Heart left ventricle (tissue), 13 donors: ENCODE data around the gene ZNF160.

ENCODE experiments used
- POLR2A ChIP-seq, 2 donors: fragments of 450-650 bp; IDR thresholded peaks; one replicate each; pipeline ENCODE4 v1.6.1; 2017; ENCODE audit warnings: antibody characterized with exemption in 2 of 2, mild to moderate bottlenecking in 2 of 2, moderate library complexity in 2 of 2
- TF ChIP-seq, protein P1 (sequence below), 12 donors: fragments of 200-600 bp; sonication (generic) in 4 of 12; IDR thresholded peaks; one replicate each; pipeline versions ENCODE4 v1.5.0 to v1.8.0; 2018 to 2022; ENCODE audit warnings: antibody characterized with exemption in 12 of 12, mild to moderate bottlenecking in 5 of 12
- donor health status: ischemic (EF 13 %, LVEDD 7.1; RV severe dilation, severe dysfunction).
- donor health status: DM: no; HTN: yes; CAD: no.
- donor health status: DM: no; HTN: no; CAD: no.
- donor health status: ischemic (EF 25% LVEDD 6.9; RV normal size, moderate dysfunction).
- donor health status: ischemic (EF 25% LVEDD 5.7; RV mildly dilated, moderate dysfunction).
- donor health status: ischemic (EF 35%, LVEDD 5.7; RV mildly dilated, moderate dysfunction).
- donor health status: nonischemic (EF 11% LVEDD 7.7; RV severe dilation, severe dysfunction).
- donor health status: DM: yes; HTN: yes; CAD: no.
- donor health status: PGD.
- donor health status: ischemic (EF 29% LVEDD 5.4; RV normal size, mild dysfunction).
- donor health status: nonischemic (EF 23%, LVEDD 6.1; RV moderate dilation, normal function).

DNA sequence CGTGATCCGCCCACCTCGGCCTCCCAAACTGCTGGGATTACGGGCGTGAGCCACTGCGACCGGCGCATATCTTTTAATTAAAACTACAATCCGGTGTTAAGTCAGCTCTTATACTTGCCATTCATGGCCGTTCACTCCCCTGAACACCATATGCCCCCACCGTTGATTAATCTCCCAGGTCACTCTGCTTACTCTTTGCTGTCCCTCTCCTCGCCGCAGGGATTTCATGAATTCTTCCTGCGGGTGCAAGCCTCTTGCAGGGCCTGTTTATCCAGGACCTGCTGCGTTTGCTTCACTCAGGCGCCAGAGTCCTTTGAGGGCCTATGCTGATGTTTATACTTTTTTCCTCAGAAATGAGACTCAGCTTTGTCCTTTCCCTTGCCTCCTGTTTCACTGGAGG is 57.7 kb downstream of the ZNF160 start:
- TF ChIP-seq, protein P1, sequence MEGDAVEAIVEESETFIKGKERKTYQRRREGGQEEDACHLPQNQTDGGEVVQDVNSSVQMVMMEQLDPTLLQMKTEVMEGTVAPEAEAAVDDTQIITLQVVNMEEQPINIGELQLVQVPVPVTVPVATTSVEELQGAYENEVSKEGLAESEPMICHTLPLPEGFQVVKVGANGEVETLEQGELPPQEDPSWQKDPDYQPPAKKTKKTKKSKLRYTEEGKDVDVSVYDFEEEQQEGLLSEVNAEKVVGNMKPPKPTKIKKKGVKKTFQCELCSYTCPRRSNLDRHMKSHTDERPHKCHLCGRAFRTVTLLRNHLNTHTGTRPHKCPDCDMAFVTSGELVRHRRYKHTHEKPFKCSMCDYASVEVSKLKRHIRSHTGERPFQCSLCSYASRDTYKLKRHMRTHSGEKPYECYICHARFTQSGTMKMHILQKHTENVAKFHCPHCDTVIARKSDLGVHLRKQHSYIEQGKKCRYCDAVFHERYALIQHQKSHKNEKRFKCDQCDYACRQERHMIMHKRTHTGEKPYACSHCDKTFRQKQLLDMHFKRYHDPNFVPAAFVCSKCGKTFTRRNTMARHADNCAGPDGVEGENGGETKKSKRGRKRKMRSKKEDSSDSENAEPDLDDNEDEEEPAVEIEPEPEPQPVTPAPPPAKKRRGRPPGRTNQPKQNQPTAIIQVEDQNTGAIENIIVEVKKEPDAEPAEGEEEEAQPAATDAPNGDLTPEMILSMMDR (IDR thresholded peaks at IDR 0.05) = no peak
- TF ChIP-seq POLR2A (IDR thresholded peaks at IDR 0.05) = no peak
